Measurements from ENCODE around the gene SHISAL2A. TPM values are rescaled to one million over a fixed set of nuclear protein-coding genes. Genes with fewer than 3 reads are reported as not detected.

Gene SHISAL2A
- 1 to 10 TPM in 3 of 8 experiments, under 1 TPM in 4, not detected in 1; 0.38 to 2.6 (median 0.92) TPM for total RNA-seq

DNA sequence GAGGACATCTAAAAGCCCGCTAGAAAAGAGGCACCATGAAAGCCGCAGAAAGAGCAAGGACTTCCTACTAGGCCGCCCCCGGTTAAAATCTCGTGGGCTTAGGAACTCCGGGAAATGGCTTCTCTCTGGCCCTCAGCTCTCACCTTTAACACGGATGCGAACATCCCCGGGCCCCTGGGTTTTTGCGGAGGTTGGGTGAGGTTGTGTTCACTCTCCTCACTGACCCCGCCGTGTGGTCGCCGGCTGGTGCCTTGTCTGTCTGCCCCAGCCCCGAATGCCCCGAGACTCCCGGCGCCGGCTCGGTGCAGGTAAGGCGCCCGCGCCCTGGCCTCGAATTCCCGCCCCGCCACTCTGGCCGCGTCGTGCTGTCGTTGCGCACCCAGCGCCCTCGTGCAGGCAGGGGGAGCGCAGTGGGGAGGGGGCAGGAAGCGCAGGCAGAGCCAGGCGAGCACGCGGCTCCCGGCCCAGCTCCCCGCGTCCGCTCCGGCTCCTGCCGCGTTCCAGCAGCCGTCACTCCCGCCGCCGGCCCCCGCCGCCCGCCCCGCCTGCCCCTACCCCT lies at the start of gene SHISAL2A:
Gene SHISAL2A (plus strand): TSS at position 437 of the 559 bp plus-strand sequence. CDS start 326 bp downstream, outside the sequence.
- WGBS, 10 experiments, result 40 to 56% (median 45%) methylated on average over 1 to 17 of the region's 53 CpGs; no CpG with 5 or more reads in 6 of the 10 experiments
- Histone ChIP-seq H3K4me3 (peak within 1 kb of the TSS in 2 of 5 donors; percentile 2 to 7), H3K27ac (peak within 1 kb of the TSS; percentile 25 to 39), H3K4me1 (replicated peaks in 1 of 2) (peaks cover 38 to 50% of the 10 kb centered on the region in 2 donors)
- in situ Hi-C loops (cut with MboI; ENCODE audit: low pct_unique_long_range_greater_than_20kb in 2 of 9, low sequenced_read_pairs in 9 of 9, unreplicated experiment in 9 of 9), result no loop called here
- peak in 6 of 8 experiments; percentile 9 to 51 (median 37) for ATAC-seq (replicated peaks in 6 of 8)

DNA sequence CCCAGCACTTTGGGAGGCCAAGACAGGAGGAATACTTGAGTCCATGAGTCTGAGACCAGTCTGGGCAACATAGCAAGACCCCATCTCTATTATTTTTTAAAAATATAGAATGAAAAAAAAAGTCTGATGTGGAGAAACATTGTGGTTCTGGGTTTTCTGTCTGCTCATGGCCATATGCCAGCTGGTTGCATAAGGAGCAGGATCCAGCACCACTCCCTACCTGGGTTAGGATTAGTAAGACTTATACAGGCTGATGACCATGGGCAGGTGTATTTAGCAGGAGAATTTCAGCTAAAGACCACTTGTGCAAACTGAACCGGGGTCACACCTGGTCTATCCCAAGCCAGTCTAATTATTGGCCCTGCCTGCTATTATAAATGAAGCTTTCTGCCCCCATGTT lies 47.5 kb upstream of the SHISAL2A start:
- WGBS, 10 experiments, result 0 to 100% (median 67%) methylated on average over 1 of the region's 1 CpG; no CpG with 5 or more reads in 5 of the 10 experiments
- peaks cover 21 to 27% of the 10 kb centered on the region in 2 donors for H3K4me1 ChIP-seq (replicated peaks in 1 of 2)
- H3K4me3 ChIP-seq, result no peak overlapping the region
- no peak for ATAC-seq (replicated peaks in 6 of 8)
- no peak overlapping the region for H3K27ac ChIP-seq
- in situ Hi-C loops (cut with MboI; ENCODE audit: low pct_unique_long_range_greater_than_20kb in 2 of 9, low sequenced_read_pairs in 9 of 9, unreplicated experiment in 9 of 9), result no loop called here

DNA sequence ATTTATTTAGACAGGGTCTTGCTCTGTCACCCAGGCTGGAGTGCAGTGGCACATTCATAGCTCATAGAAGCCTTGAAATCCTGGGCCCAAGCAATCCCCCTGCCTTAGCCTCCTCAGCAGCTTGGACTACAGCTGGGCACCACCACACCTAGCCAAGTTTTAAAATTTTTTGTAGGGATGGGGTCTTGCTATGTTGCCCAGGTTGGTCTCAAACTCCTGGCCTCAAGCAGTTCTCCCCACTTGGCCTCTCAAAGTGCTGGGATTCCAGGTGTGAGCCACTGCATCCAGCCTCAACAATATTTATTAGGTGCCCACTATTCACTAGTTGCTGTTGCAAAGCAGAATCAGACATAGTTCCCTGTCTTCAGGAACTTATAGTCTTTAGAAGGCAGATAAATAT lies 44.9 kb upstream of the SHISAL2A start:
- in situ Hi-C loops (cut with MboI; ENCODE audit: low pct_unique_long_range_greater_than_20kb in 2 of 9, low sequenced_read_pairs in 9 of 9, unreplicated experiment in 9 of 9), result no loop called here
- ATAC-seq (replicated peaks in 6 of 8), result no peak
- Histone ChIP-seq H3K4me1 (replicated peaks in 1 of 2) (peaks cover 42 to 53% of the 10 kb centered on the region in 2 donors), H3K4me3 (no peak overlapping the region), H3K27ac (no peak overlapping the region)

DNA sequence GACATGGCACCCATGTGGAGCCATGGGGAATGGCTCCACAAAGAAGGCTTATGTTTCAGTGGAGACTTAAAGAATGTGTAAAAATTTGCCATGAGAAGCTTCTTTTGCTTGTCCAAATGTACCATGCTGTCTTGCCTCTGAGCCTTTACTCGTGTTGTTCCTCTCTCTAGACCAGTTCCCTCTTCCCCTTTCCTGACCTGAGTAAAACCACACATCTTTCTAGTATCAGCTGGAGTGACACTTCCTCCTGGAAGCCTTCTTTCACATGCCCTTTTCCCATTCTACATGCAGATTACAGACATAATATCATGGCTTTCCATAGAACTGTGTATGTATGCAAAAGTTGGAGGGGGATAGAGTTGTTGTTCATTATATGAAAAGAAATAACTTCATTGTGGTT lies 44.4 kb upstream of the SHISAL2A start:
- Histone ChIP-seq H3K27ac (peak overlapping the region in 1 of 2 donors; percentile 85), H3K4me3 (no peak overlapping the region), H3K4me1 (replicated peaks in 1 of 2) (peaks cover 42 to 56% of the 10 kb centered on the region in 2 donors)
- WGBS, 10 experiments, result 0 to 100% (median 93%) methylated on average over 1 of the region's 1 CpG; no CpG with 5 or more reads in 6 of the 10 experiments
- ATAC-seq (replicated peaks in 6 of 8), result no peak
- in situ Hi-C loops (cut with MboI; ENCODE audit: low pct_unique_long_range_greater_than_20kb in 2 of 9, low sequenced_read_pairs in 9 of 9, unreplicated experiment in 9 of 9), result no loop called here

DNA sequence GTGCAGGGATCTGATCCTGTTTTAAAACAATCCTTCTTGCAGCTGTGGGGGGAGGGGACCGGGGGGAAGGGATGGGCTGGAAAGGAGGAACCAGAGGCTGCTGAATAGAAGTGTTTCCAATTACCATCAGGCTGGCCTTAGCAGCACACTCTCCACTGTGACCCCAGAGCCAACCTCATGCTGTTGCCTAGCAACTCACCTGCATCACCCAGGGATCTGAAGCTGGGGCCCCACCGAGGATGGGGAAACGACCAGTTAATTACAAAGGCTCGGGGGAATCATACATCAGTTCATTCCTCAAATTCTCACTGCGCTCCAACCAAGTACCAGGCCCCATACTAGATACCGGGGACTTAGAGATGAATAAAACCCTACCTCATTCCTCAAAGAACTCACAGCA lies 42.7 kb upstream of the SHISAL2A start:
- peak overlapping the region; percentile 83 to 85 for H3K27ac ChIP-seq
- H3K4me3 ChIP-seq, result no peak overlapping the region
- WGBS, 10 experiments, result 0 to 100% (median 0%) methylated on average over 1 to 6 of the region's 6 CpGs; no CpG with 5 or more reads in 3 of the 10 experiments
- peak in 5 of 8 experiments; percentile 99 to 100 (median 99) for ATAC-seq (replicated peaks in 6 of 8)
- in situ Hi-C loops (cut with MboI; ENCODE audit: low pct_unique_long_range_greater_than_20kb in 2 of 9, low sequenced_read_pairs in 9 of 9, unreplicated experiment in 9 of 9), result no loop called here
- H3K4me1 ChIP-seq (replicated peaks in 1 of 2), result peaks cover 52 to 66% of the 10 kb centered on the region in 2 donors

DNA sequence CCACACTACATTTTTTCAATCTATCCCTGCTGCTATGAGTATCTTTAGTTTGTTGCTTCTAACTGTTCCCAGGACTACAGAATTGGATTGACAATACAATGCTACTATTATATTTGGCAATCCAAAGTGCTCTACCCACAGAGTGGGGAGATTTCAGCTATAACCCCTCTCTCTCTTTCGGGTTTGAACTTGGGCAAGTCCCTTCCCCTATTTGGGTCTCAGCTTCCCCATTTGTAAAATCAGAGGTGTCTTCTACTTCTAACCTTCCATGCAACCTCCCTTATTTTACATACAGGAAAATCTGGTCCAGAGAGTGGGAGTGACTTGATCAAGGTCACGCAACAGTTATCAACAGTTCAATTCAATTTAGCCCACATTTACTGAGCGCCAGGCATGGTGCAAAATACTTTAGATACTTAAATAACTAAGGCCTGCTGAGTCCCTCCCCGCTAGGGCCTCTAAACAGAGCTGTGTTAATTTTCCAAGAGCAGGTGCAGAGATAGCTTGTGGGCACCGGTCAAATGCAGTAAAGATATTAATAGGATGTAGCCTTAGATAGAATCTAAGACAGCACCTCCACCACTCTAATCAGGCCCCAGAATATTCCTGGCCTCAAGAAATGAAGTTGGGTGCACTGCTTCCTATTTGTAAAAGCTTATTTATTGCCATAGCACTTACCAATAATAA lies 40.2 kb upstream of the SHISAL2A start:
- in situ Hi-C loops (cut with MboI; ENCODE audit: low pct_unique_long_range_greater_than_20kb in 2 of 9, low sequenced_read_pairs in 9 of 9, unreplicated experiment in 9 of 9), result no loop called here
- no peak for ATAC-seq (replicated peaks in 6 of 8)

GRCh38 chr1:52593495-52593894 lies 39.5 kb upstream of the SHISAL2A start:
- H3K4me3 ChIP-seq, result no peak overlapping the region
- ATAC-seq (replicated peaks in 6 of 8), result no peak
- H3K4me1 ChIP-seq (replicated peaks in 1 of 2), result peaks cover 57 to 74% of the 10 kb centered on the region in 2 donors
- in situ Hi-C loops (cut with MboI; ENCODE audit: low pct_unique_long_range_greater_than_20kb in 2 of 9, low sequenced_read_pairs in 9 of 9, unreplicated experiment in 9 of 9), result no loop called here
- H3K27ac ChIP-seq, result no peak overlapping the region
- WGBS, 10 experiments, result 83 to 100% (median 100%) methylated on average over 1 of the region's 1 CpG; no CpG with 5 or more reads in 3 of the 10 experiments

More for the DNA sequence above, 40.2 kb upstream of the SHISAL2A start:
- H3K27ac ChIP-seq, result no peak overlapping the region
- no peak overlapping the region for H3K4me3 ChIP-seq
- 20 to 95% (median 77%) methylated on average over 1 to 5 of the region's 5 CpGs for WGBS, 10 experiments
- peaks cover 57 to 78% of the 10 kb centered on the region in 2 donors for H3K4me1 ChIP-seq (replicated peaks in 1 of 2)

- H3K27ac ChIP-seq, result no peak overlapping the region
- ATAC-seq (replicated peaks in 6 of 8), result no peak
- in situ Hi-C loops (cut with MboI; ENCODE audit: low pct_unique_long_range_greater_than_20kb in 2 of 9, low sequenced_read_pairs in 9 of 9, unreplicated experiment in 9 of 9), result no loop called here
- peaks cover 41 to 59% of the 10 kb centered on the region in 2 donors for H3K4me1 ChIP-seq (replicated peaks in 1 of 2)
- WGBS, 10 experiments, result 14 to 100% (median 69%) methylated on average over 1 to 3 of the region's 3 CpGs
- no peak overlapping the region for H3K4me3 ChIP-seq
Observed at GRCh38 chr1:52595061-52595460, 37.9 kb upstream of the SHISAL2A start.

GRCh38 chr1:52597912-52598311 lies 35.1 kb upstream of the SHISAL2A start:
- WGBS, 10 experiments, result 13 to 100% (median 50%) methylated on average over 1 to 2 of the region's 2 CpGs; no CpG with 5 or more reads in 1 of the 10 experiments
- ATAC-seq (replicated peaks in 6 of 8), result peak in 5 of 8 experiments; percentile 40 to 81 (median 56)

DNA sequence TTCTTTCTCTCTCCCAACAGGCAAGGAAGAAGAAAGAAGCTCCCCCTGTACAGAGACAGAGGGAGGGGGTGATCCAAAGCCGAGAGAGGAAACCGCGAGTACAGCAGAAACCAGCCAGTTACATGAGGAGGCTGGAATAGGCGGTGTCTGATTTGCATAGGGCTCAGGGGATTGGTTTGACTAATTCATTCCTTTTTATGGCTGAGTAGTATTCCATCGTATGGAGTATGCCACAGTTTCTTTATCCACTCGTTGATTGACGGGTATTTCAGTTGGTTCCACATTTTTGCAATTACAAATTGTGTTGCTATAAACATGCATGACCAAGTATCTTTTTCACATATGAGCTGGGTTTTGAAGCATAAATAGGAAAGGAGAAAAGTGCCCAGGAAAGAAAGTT lies 34.2 kb upstream of the SHISAL2A start:
- no peak for ATAC-seq (replicated peaks in 6 of 8)

More at GRCh38 chr1:52597912-52598311, 35.1 kb upstream of the SHISAL2A start:
- H3K4me1 ChIP-seq (replicated peaks in 1 of 2), result peaks cover 35 to 45% of the 10 kb centered on the region in 2 donors
- in situ Hi-C loops (cut with MboI; ENCODE audit: low pct_unique_long_range_greater_than_20kb in 2 of 9, low sequenced_read_pairs in 9 of 9, unreplicated experiment in 9 of 9), result no loop called here
- no peak overlapping the region for H3K4me3 ChIP-seq
- no peak overlapping the region for H3K27ac ChIP-seq

DNA sequence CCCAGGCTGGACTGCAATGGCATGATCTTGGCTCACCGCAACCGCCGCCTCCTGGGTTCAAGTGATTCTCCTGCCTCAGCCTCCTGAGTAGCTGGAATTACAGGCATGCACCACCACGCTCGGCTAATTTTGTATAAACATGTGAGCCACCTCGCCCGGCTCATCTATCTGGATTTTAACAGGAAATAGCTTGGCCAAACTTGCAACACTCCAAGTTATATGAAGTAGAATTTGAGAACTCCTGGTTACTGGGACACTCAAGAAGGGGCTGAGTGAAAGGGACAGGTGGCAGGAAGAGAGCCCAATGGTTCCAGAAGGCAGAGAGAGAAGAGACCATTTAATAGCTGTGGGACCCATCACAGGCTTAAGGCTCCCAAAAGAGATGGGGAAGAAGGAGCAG lies 33.7 kb upstream of the SHISAL2A start:
- H3K4me3 ChIP-seq, result no peak overlapping the region
- ATAC-seq (replicated peaks in 6 of 8), result no peak
- in situ Hi-C loops (cut with MboI; ENCODE audit: low pct_unique_long_range_greater_than_20kb in 2 of 9, low sequenced_read_pairs in 9 of 9, unreplicated experiment in 9 of 9), result no loop called here
- 80 to 100% (median 97%) methylated on average over 2 to 7 of the region's 7 CpGs; no CpG with 5 or more reads in 4 of the 10 experiments for WGBS, 10 experiments
- no peak overlapping the region for H3K27ac ChIP-seq
- peaks cover 42 to 52% of the 10 kb centered on the region in 2 donors for H3K4me1 ChIP-seq (replicated peaks in 1 of 2)

More for the DNA sequence above, 34.2 kb upstream of the SHISAL2A start:
- no peak overlapping the region for H3K27ac ChIP-seq
- H3K4me3 ChIP-seq, result no peak overlapping the region
- in situ Hi-C loops (cut with MboI; ENCODE audit: low pct_unique_long_range_greater_than_20kb in 2 of 9, low sequenced_read_pairs in 9 of 9, unreplicated experiment in 9 of 9), result no loop called here
- peaks cover 41 to 47% of the 10 kb centered on the region in 2 donors for H3K4me1 ChIP-seq (replicated peaks in 1 of 2)
- 80 to 100% (median 95%) methylated on average over 2 to 7 of the region's 7 CpGs for WGBS, 10 experiments

GRCh38 chr1:52600533-52601179 lies 32.3 kb upstream of the SHISAL2A start:
- Histone ChIP-seq H3K4me1 (replicated peaks in 1 of 2) (peaks cover 30 to 40% of the 10 kb centered on the region in 2 donors), H3K27ac (no peak overlapping the region), H3K4me3 (no peak overlapping the region)
- no peak for ATAC-seq (replicated peaks in 6 of 8)
- in situ Hi-C loops (cut with MboI; ENCODE audit: low pct_unique_long_range_greater_than_20kb in 2 of 9, low sequenced_read_pairs in 9 of 9, unreplicated experiment in 9 of 9), result no loop called here
- 92 to 99% (median 96%) methylated on average over 3 to 8 of the region's 8 CpGs; no CpG with 5 or more reads in 4 of the 10 experiments for WGBS, 10 experiments

DNA sequence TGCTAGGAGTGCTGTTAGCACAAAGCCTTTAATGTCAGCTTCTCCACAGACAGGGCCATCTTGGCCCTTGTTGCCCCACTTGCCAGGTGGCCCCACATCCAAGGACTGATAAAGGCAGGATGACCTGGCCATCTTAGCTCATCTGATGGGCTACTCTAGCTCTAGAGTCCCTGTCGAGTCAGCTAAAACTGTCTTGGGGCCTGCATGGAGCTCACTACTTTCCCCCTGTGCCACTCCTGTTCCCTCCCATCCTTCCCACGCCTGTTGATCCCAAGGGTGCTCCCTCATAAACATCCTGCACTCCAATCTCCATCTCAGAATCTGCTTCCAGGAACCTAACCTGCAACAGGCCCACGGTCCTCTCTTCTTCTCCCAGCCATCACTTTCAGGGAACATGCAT lies 31.4 kb upstream of the SHISAL2A start:
- no peak for ATAC-seq (replicated peaks in 6 of 8)
- 80 to 93% (median 86%) methylated on average over 1 to 3 of the region's 3 CpGs; no CpG with 5 or more reads in 5 of the 10 experiments for WGBS, 10 experiments
- in situ Hi-C loops (cut with MboI; ENCODE audit: low pct_unique_long_range_greater_than_20kb in 2 of 9, low sequenced_read_pairs in 9 of 9, unreplicated experiment in 9 of 9), result no loop called here
- no peak overlapping the region for H3K27ac ChIP-seq
- no peak overlapping the region for H3K4me3 ChIP-seq
- H3K4me1 ChIP-seq (replicated peaks in 1 of 2), result peaks cover 30 to 31% of the 10 kb centered on the region in 2 donors

Data from motor neuron (in vitro differentiated cells).